GM10248 (cell line): ENCODE measurements around the gene TSNAXIP1.
A peak's percentile ranks its signal among the peaks of the same experiment; 100 is the strongest.

ENCODE experiments used
- CTCF ChIA-PET: fragments of 300-600 bp; sonication (Branson Sonifier 250); formaldehyde crosslinking; extraction: SDS; loops from one replicate; lab custom pipeline; 2021; ENCODE audit warnings: antibody characterized with exemption; lab: Yijun Ruan, JAX
- POLR2A ChIA-PET: fragments of 350-650 bp; sonication (Branson Sonifier 250); formaldehyde crosslinking; extraction: SDS; loops from one replicate; lab custom pipeline; 2020; ENCODE audit warnings: antibody characterized with exemption; lab: Yijun Ruan, JAX
- DNase-seq: peaks from one replicate; pipeline ENCODE4 v3.0.0; 2012; ENCODE audit errors: extremely low spot score
- CTCF ChIP-seq: IDR thresholded peaks from 2 replicates; pipeline ENCODE4 v1.5.1; 2012; ENCODE audit warnings: mild to moderate bottlenecking, low read depth; ENCODE audit errors: extremely low read depth, missing control alignments, control extremely low read depth

TSNAXIP1 gene

DNA sequence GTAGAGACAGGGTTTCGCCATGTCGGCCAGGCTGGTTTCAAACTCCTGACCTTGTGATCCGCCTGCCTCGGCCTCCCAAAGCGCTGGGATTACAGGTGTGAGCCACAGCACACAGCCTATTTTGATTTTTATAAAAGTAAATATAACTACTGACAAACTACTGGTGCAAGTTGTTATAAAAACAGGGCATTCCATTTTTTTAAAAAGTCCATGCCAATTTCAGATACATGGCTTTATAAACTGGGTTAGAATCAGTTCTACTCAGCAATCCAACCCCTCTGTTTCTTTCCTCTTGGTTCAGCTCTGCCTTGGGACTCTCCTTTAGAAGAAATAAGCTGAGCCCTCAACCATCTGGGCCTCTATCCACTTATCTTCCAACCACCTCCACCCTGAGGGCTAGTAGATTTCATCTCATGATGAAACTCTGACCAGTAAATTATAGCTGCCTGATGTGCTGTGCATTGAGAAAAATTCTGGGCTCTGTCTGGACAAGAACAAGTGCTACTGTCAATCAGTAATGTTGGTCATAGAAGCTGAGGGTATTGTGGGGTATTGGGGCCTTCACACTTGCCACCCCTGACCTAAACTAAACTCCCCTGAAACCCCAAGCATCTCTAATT is 10.5 kb upstream of the TSNAXIP1 start:
- ChIA-PET CTCF (interaction anchor here (0.8 to 2.6 kb wide), 3 partner anchors 11 to 21 kb away, joined by 3 to 10 read pairs (median 5); partner anchors contain the start of genes RANBP10 and TSNAXIP1), POLR2A (interaction anchor here (0.7 kb wide), 2 partner anchors 77 to 174 kb away, joined by 3 read pairs; no protein-coding TSS in a partner anchor)
- DNase-seq, result no peak
- no peak for TF ChIP-seq CTCF

DNA sequence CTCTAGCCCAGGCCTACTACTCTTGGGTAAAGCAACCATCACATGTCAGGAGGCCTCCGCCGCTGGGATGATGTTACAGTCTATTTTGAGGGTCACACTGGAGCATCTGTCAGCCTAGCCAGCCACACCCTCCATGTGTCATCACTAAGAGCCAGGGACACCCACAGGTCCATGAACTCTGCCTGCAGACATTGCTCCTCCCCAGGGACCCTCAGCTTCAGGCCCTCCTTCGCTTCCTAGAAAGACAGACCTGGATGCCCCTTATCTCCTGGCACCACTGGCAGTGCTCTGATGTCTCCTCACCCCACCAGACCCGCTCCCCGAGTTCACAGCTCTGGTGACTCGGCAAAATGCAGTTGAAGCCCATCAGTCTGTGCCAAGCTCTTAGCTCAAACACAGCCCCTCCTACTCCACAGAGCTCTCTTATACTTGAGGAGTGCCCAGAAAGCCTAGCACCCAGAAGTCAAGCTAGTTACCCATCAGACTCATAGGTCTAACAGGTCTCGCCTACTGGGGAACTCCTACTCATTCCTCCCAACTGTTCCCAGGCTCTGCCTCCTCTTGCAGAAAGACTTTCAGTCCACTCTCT is 6.3 kb upstream of the TSNAXIP1 start:
- CTCF ChIA-PET, result interaction anchor here (1.0 to 4.4 kb wide), 5 partner anchors 12 to 128 kb away, joined by 3 to 41 read pairs (median 4); no protein-coding TSS in a partner anchor
- no peak for TF ChIP-seq CTCF
- peak; percentile 2 for DNase-seq
- POLR2A ChIA-PET, result no interaction called here

DNA sequence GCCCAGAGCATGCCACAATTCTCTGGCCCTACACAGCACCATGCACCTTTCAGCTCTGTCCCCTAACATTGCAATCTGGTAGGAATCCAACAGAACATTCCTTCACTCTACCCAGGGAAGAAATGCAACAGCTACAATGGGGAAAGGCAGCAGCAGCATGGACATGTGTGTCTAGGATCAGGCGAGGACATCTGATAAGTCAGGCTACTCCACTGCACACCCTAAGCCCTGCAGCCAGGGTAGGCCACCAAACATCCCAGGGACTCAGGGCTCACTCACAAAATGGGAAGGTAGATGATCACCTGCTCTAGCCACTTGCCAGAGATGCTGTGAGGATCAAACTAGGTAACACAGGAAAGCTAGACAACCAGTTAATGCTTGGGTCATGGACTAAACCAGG is 5.4 kb upstream of the TSNAXIP1 start:
- DNase-seq, result no peak
- ChIA-PET CTCF (interaction anchor here (1.0 to 4.4 kb wide), 4 partner anchors 11 to 129 kb away, joined by 3 to 41 read pairs (median 6); no protein-coding TSS in a partner anchor), POLR2A (interaction anchor here (0.7 kb wide), 1 partner anchor 129 kb away, joined by 5 read pairs; no protein-coding TSS in a partner anchor)
- TF ChIP-seq CTCF, result no peak

GRCh38 chr16:67801883-67802282 is 4.8 kb upstream of the TSNAXIP1 start:
- POLR2A ChIA-PET, result interaction anchor here (0.5 to 0.7 kb wide), 3 partner anchors 128 to 910 kb away, joined by 3 to 8 read pairs (median 5); no protein-coding TSS in a partner anchor
- CTCF ChIA-PET, result interaction anchor here (1.6 to 4.4 kb wide), 4 partner anchors 14 to 280 kb away, joined by 4 to 41 read pairs (median 8); no protein-coding TSS in a partner anchor
- TF ChIP-seq CTCF, result no peak
- no peak for DNase-seq

GRCh38 chr16:67803894-67804293 is 2.8 kb upstream of the TSNAXIP1 start:
- DNase-seq, result no peak

More at GRCh38 chr16:67803894-67804293, 2.8 kb upstream of the TSNAXIP1 start:
- CTCF ChIA-PET, result interaction anchor here (1.1 to 4.4 kb wide), 3 partner anchors 12 to 283 kb away, joined by 3 to 41 read pairs (median 8); no protein-coding TSS in a partner anchor
- no peak for TF ChIP-seq CTCF
- POLR2A ChIA-PET, result no interaction called here
